Activated T-cell treated with anti-CD3 and anti-CD28 coated beads for 4 hours (primary cell): ENCODE results near the gene GNB3.
"Not testable (repeated sequence)": the region's sequence is repeated elsewhere in the genome, so short reads cannot be mapped to it uniquely, and the experiment has no call there.

Experiments
- DNase-seq: peaks from one replicate; pipeline ENCODE4 v3.0.0-alpha.2; 2020

Gene GNB3

DNA sequence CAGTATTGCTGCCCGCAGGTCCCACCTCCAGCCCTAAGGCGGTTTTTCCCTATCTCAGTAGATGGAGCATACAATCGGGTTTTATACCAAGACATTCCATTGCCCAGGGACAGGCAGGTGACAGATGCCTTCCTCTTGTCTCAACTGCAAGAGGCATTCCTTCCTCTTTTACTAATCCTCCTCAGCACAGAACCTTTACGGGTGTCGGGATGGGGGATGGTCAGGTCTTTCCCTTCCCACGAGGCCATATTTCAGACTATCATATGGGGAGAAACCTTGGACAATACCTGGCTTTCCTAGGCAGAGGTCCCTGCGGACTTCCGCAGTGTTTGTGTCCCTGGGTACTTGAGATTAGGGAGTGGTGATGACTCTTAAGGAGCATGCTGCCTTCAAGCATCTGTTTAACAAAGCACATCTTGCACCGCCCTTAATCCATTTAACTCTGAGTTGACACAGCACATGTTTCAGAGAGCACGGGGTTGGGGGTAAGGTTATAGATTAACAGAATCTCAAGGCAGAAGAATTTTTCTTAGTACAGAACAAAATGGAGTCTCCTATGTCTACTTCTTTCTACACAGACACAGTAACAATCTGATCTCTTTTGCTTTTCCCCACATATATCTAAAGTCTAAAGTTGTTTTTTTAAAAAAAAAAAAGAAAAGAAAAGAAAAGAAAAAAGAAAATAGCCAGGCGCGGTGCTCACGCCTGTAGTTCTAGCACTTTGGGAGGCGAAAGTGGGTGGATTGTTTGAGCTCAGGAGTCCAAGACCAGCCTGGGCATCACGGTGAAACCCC lies 45.7 kb downstream of the GNB3 start:
- DNase-seq: not testable (repeated sequence)

DNA sequence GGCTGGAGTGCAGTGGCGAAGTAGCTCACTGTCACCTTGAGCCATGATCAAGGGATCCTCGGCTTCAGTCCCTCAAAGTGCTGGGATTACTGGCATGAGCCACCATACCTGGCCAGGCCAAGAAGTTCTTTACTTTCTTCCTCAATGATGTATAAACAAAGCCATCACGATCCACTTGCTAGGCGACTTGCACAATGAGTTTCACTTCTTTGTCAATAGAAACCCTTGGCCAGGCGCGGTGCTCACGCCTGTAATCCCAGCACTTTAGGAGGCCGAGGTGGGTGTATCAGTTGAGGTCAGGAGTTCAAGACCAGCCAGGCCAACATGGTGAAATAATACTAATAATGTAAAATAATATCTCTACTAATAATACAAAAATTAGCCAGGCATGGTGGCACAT lies 46.7 kb downstream of the GNB3 start:
- DNase-seq: no peak

DNA sequence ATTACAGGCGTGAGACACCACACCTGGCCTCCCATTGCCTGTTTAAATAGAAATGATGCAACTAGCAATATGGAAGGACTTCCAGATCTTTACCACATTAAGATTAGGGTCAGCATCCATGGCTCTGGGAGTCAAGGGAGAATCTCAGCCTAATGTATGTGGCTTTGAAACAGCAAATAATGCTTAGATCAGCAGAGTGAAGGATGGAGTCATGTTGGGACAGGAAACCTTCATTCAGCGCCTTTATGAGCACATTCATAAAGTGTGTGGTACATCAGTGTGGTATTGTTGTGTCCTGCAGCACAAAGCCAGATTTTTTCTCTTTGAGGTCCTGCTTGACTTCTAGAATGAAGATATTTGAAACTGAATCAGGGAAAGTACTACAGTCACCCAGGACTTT lies 47.6 kb downstream of the GNB3 start:
- no peak for DNase-seq

DNA sequence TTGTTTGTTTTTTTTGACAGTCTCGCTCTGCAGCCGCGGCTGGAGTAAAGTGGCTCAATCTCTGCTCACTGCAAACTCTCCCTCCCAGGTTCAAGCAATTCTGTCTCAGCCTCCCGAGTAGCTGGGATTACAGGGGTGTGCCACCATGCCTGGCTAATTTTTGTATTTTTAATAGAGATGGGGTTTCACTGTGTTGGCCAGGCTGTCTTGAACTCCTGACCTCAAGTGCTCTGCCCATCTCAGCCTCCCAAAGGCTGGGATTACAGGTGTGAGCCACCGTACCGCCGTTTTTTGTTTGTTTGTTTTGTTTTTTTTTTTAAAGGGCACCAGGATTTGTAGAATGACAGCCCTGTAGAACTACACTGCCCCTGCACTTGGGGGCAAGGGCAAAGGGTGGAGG lies 48.1 kb downstream of the GNB3 start:
- not testable (repeated sequence) for DNase-seq

DNA sequence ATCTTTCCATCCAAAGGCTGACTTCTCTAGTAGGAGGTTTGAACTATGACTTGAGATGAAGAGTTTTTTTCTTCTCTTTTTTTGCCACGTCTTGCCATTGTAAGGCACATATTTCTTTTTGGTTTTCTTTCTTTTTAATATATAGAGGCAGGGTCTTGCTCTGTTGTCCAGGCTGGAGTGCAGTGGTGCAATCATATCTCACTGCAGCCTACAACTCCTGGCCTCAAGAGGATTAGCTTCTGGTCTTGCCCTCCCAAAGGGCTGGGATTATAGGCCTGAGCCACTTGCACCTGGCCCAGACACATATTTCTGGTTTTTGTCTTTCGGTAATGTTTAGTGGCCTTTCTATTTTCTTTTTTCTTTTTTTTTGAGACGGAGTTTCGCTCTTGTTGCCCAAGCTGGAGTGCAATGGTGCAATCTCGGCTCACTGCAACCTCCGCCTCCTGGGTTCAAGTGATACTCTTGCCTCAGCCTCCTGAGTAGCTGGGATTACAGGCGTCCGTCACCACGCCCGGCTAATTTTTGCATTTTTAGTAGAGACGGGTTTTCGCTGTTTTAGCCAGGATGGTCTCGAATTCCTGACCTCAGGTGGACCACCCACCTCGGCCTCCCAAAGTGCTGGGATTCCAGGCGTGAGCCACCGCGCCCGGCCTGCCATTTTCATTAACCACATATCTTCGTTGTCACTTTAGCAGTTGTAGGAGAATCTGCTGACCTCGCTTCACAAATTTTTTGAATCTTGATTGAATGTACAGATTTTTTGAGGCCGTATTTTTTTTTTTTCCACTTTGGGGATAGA lies 49.2 kb downstream of the GNB3 start:
- not testable (repeated sequence) for DNase-seq

DNA sequence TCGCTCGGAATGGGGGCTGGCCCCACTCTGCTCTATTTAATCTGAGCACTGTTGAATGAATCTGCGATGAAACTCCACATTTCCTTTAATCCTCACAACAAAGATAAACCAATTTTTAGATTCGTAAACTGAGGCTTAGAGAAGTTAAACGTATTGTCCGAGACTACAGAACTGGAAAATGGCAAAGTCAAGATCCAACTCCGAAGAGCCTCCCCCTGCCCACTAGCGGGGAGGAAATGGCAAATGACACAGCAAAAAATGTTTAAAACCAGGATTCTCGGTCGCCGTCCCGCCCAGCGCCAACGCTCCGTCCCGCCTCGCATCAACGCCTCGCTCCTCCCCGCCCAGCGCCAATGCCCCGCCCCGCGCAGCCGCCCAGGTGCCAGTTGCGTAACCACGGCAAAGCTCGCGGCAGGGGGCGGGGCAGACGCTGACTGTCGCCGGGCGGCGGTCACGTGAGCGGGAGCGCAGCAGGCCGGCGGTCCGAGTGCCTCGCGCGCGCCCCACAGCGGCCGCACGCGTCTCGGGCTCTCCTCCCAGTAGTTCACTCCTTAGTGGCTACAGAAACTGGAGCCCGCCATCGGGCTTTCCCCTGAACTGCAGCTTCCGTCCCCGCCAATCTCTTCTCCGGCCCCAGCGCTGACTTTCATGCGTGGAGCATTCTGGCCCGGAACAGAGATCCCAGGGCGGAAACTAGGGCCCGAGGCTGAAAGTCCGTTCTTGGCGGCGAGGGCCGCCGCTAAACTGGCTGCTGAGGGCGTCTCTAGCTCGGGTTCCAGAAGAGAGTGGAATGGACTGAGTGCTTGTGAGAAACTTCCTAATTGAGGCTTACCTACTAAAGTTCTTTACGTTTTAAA lies 50.3 kb downstream of the GNB3 start:
- peak; percentile 97 for DNase-seq

DNA sequence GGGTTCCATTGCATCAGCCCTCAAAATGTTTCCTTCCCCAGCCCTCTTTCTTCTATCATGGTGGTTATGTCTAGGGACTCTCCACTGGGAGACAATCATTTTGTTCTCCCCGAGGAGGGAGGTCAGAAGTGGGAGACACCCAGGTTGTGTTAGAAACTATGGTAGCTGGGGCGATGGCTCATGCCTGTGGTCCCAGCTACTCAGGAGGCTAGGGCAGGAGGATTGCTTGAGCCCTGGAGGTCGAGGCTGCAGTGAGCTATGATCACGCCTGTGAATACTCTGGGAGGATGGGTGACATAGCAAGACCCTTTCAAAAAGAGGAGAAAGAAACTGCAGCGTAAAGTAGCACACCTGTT lies 50.9 kb downstream of the GNB3 start:
- DNase-seq: no peak

DNA sequence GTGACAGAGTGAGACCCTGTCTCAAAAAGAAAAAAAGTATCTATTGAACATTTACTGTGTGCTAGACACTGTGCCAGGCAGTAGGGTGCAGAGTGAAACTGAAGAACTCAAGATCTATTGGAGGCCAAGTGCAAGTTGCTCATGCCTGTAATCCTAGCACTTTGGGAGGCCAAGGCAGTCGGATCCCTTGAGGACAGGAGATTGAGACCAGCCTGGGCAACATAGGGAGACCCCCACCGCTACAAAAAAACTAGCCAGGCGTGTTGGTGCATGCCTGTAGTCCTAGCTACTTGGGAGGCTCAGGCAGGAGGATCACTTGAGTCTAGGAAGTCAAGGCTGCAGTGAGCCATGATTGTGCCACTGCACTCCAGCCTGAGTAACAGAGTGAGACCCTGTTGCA lies 52.0 kb downstream of the GNB3 start:
- not testable (repeated sequence) for DNase-seq

DNA sequence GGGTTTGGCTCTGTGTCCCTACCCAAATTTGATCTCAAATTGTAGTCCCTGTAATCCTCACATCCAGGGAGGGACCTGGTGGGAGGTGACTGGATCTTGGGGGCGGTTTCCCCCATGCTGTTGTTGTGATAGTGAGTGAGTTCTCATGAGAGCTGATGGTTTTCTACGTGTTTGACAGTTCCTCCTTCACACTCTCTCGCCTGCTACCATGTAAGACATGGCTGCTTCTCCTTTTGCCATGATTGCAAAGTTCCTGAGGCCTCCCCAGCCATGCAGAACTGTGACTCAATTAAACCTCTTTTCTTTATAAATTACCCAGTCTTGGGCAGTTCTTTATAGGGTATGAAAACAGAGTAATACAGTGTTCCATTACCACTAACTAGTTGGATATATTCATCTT lies 53.6 kb downstream of the GNB3 start:
- DNase-seq: no peak
